ENCODE data around the gene CCDC192. TPM values are rescaled to one million over a fixed set of nuclear protein-coding genes. Genes with fewer than 3 reads are reported as not detected.

The CCDC192 gene
- total RNA-seq, 1 donor from 2014 or later = 0.31 TPM

DNA sequence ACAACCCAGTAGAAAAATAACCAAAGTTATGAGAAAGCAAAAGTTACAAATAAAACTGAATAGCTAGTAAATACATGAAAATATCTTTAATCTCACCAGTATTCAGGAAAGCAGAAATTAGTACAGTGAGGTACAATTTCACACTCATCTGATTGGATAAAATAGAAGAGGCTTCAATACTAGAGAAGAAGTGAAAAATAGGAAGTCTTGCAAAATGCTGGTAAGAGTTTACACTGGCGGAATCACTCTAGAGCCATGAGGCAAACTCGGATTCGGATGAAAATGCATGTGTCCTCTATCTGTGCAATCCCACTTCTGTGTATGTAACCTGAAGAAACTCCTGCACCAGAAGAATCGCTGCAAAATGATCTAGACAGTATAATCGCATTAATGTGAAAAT is 128.9 kb downstream of the CCDC192 start:
- no peak overlapping the region for H3K4me3 Mint-ChIP-seq
- no peaks in the 10 kb centered on the region for H3K9me3 Mint-ChIP-seq
- DNase-seq (ENCODE audit: extremely low spot score, unreplicated experiment) = no peak
- H3K36me3 Mint-ChIP-seq = no peaks in the 10 kb centered on the region
- no peak overlapping the region for H3K27ac Mint-ChIP-seq
- H3K27me3 Mint-ChIP-seq = no peaks in the 10 kb centered on the region
- peaks cover 9% of the 10 kb centered on the region for H3K4me1 Mint-ChIP-seq (ENCODE audit: unreplicated experiment)
- TF ChIP-seq, protein P1, sequence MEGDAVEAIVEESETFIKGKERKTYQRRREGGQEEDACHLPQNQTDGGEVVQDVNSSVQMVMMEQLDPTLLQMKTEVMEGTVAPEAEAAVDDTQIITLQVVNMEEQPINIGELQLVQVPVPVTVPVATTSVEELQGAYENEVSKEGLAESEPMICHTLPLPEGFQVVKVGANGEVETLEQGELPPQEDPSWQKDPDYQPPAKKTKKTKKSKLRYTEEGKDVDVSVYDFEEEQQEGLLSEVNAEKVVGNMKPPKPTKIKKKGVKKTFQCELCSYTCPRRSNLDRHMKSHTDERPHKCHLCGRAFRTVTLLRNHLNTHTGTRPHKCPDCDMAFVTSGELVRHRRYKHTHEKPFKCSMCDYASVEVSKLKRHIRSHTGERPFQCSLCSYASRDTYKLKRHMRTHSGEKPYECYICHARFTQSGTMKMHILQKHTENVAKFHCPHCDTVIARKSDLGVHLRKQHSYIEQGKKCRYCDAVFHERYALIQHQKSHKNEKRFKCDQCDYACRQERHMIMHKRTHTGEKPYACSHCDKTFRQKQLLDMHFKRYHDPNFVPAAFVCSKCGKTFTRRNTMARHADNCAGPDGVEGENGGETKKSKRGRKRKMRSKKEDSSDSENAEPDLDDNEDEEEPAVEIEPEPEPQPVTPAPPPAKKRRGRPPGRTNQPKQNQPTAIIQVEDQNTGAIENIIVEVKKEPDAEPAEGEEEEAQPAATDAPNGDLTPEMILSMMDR (conservative IDR thresholded peaks at IDR 0.05) = no peak

DNA sequence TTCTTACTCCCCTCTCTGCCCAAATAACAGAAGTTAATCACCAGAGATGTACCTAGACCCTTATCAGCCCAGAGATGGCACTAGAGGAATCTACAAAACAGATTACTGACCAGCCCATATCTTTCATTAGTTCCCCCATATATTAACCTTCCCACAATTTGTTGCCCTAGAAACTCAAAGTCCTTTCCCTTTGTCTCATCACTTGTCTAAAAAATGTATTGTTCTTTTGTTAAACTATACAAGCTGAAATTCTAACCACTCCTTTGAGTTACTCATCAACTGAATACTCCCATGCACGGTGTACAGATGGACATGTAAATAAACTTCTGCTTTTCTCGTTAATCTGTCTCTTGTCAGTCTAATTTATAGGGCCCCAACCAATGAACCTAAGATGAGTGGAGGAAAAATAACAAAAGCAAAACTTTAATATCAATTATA is 130.9 kb downstream of the CCDC192 start:
- peak overlapping the region; percentile 28 for H3K27ac Mint-ChIP-seq
- peaks cover 13% of the 10 kb centered on the region for H3K4me1 Mint-ChIP-seq (ENCODE audit: unreplicated experiment)
- TF ChIP-seq, protein P1 (conservative IDR thresholded peaks at IDR 0.05) = no peak
- H3K27me3 Mint-ChIP-seq = no peaks in the 10 kb centered on the region
- DNase-seq (ENCODE audit: extremely low spot score, unreplicated experiment) = no peak
- H3K9me3 Mint-ChIP-seq = no peaks in the 10 kb centered on the region
- H3K4me3 Mint-ChIP-seq = peak overlapping the region; percentile 0
- no peaks in the 10 kb centered on the region for H3K36me3 Mint-ChIP-seq

GRCh38 chr5:127834554-127834953 is 131.4 kb downstream of the CCDC192 start:
- Mint-ChIP-seq H3K4me3 (peak overlapping the region; percentile 0), H3K36me3 (no peaks in the 10 kb centered on the region), H3K9me3 (no peaks in the 10 kb centered on the region), H3K27me3 (no peaks in the 10 kb centered on the region), H3K4me1 (ENCODE audit: unreplicated experiment) (peaks cover 13% of the 10 kb centered on the region), H3K27ac (peak overlapping the region; percentile 28)
- no peak for DNase-seq (ENCODE audit: extremely low spot score, unreplicated experiment)
- TF ChIP-seq, protein P1 (conservative IDR thresholded peaks at IDR 0.05) = no peak

DNA sequence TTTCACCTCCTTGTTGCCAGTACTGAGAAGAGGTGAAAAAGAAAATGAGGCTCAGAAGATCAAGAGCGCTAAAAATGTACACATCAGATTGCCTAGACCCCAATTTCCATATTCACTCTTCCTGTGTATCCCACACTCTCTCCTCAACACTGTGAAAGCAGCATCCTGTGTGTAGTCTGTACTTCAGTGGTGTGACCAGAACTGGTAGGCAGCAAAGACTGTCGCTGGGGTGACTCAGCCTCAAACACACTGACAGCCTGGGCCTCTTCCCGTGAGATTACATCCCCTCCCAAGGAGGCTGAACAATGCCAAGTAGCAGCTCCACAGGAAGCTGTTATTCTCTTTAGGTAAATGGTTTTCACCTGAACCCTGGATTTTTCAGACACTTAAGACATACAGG is 135.5 kb downstream of the CCDC192 start:
- Mint-ChIP-seq H3K4me3 (no peak overlapping the region), H3K9me3 (no peaks in the 10 kb centered on the region), H3K27ac (no peak overlapping the region), H3K4me1 (ENCODE audit: unreplicated experiment) (peaks cover 13% of the 10 kb centered on the region), H3K27me3 (no peaks in the 10 kb centered on the region), H3K36me3 (no peaks in the 10 kb centered on the region)
- TF ChIP-seq, protein P1 (conservative IDR thresholded peaks at IDR 0.05) = no peak
- no peak for DNase-seq (ENCODE audit: extremely low spot score, unreplicated experiment)

DNA sequence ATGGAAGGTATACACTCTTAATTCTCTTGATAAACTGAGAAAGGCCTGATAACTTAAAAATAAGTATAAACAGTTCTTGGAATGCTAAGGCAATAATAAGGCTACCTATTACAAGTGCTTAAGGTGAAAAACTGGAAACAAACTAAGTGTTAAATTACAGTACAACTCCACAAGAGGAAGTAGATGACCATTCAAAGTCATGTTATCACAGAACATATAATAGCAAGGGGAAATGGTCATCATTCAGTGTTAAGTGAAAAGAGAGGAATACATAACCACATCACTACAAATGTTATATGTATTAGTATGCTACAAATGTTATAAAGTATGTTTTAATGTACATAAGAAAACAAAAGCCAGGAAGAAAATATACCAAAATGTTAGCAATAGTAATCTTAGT is 135.9 kb downstream of the CCDC192 start:
- Mint-ChIP-seq H3K9me3 (no peaks in the 10 kb centered on the region), H3K4me1 (ENCODE audit: unreplicated experiment) (peaks cover 10% of the 10 kb centered on the region), H3K4me3 (no peak overlapping the region), H3K27ac (no peak overlapping the region), H3K27me3 (no peaks in the 10 kb centered on the region), H3K36me3 (no peaks in the 10 kb centered on the region)
- no peak for DNase-seq (ENCODE audit: extremely low spot score, unreplicated experiment)
- TF ChIP-seq, protein P1 (conservative IDR thresholded peaks at IDR 0.05) = no peak

Data from type B pancreatic cell (in vitro differentiated cells).